ENCODE data around the gene ZBTB39. TPM values are rescaled to one million over a fixed set of nuclear protein-coding genes. Genes with fewer than 3 reads are reported as not detected.

ZBTB39 gene
- total RNA-seq, 1 donor from 2014 or later: 2.7 TPM

- intact Hi-C loops (cut with micrococcal nuclease): no loop called here
Observed at GRCh38 chr12:57003395-57003794, 3.0 kb downstream of the ZBTB39 start.

GRCh38 chr12:57001448-57001906 is 4.9 kb downstream of the ZBTB39 start:
- Histone ChIP-seq H3K27me3 (ENCODE audit: low read depth) (no peaks in the 10 kb centered on the region), H3K4me3 (no peak overlapping the region), H3K9me3 (replicated peaks) (no peaks in the 10 kb centered on the region), H3K27ac (replicated peaks) (no peak overlapping the region), H3K36me3 (peaks cover 46% of the 10 kb centered on the region), H3K4me1 (peaks cover 34% of the 10 kb centered on the region)
- peak; percentile 76 for TF ChIP-seq CTCF (IDR thresholded peaks at IDR 0.05; ENCODE audit: borderline replicate concordance)
- DNase-seq: peak; percentile 55
- intact Hi-C loops (cut with micrococcal nuclease): no loop called here

More at GRCh38 chr12:57003395-57003794, 3.0 kb downstream of the ZBTB39 start:
- Histone ChIP-seq H3K27me3 (ENCODE audit: low read depth) (no peaks in the 10 kb centered on the region), H3K4me3 (no peak overlapping the region), H3K27ac (replicated peaks) (no peak overlapping the region), H3K9me3 (replicated peaks) (no peaks in the 10 kb centered on the region), H3K36me3 (peaks cover 43% of the 10 kb centered on the region), H3K4me1 (peaks cover 46% of the 10 kb centered on the region)
- DNase-seq: no peak
- no peak for TF ChIP-seq CTCF (IDR thresholded peaks at IDR 0.05; ENCODE audit: borderline replicate concordance)

- Histone ChIP-seq H3K4me3 (no peak overlapping the region), H3K36me3 (peaks cover 49% of the 10 kb centered on the region), H3K27me3 (ENCODE audit: low read depth) (no peaks in the 10 kb centered on the region), H3K27ac (replicated peaks) (no peak overlapping the region), H3K9me3 (replicated peaks) (no peaks in the 10 kb centered on the region), H3K4me1 (peaks cover 25% of the 10 kb centered on the region)
- intact Hi-C loops (cut with micrococcal nuclease): no loop called here
- no peak for DNase-seq
- TF ChIP-seq CTCF (IDR thresholded peaks at IDR 0.05; ENCODE audit: borderline replicate concordance): no peak
Observed at GRCh38 chr12:57000393-57000792, 6.0 kb downstream of the ZBTB39 start.

- TF ChIP-seq CTCF (IDR thresholded peaks at IDR 0.05; ENCODE audit: borderline replicate concordance): no peak
- H3K36me3 ChIP-seq: peaks cover 49% of the 10 kb centered on the region
- no peak for DNase-seq
- H3K4me3 ChIP-seq: no peak overlapping the region
- peaks cover 16% of the 10 kb centered on the region for H3K4me1 ChIP-seq
- H3K9me3 ChIP-seq (replicated peaks): no peaks in the 10 kb centered on the region
- no peak overlapping the region for H3K27ac ChIP-seq (replicated peaks)
- H3K27me3 ChIP-seq (ENCODE audit: low read depth): no peaks in the 10 kb centered on the region
- intact Hi-C loops (cut with micrococcal nuclease): no loop called here
Observed at GRCh38 chr12:56999456-56999855, 6.9 kb downstream of the ZBTB39 start.

- H3K9me3 ChIP-seq (replicated peaks): no peaks in the 10 kb centered on the region
- intact Hi-C loops (cut with micrococcal nuclease): no loop called here
- H3K27ac ChIP-seq (replicated peaks): no peak overlapping the region
- no peak for TF ChIP-seq CTCF (IDR thresholded peaks at IDR 0.05; ENCODE audit: borderline replicate concordance)
- H3K4me1 ChIP-seq: peaks cover 14% of the 10 kb centered on the region
- no peaks in the 10 kb centered on the region for H3K27me3 ChIP-seq (ENCODE audit: low read depth)
- H3K4me3 ChIP-seq: no peak overlapping the region
- no peak for DNase-seq
- H3K36me3 ChIP-seq: peaks cover 45% of the 10 kb centered on the region
Observed at GRCh38 chr12:56998981-56999380, 7.4 kb downstream of the ZBTB39 start.

All from left ventricle myocardium inferior (tissue), 1 donor.